ENCODE data around the gene ITM2C.

ITM2C gene

DNA sequence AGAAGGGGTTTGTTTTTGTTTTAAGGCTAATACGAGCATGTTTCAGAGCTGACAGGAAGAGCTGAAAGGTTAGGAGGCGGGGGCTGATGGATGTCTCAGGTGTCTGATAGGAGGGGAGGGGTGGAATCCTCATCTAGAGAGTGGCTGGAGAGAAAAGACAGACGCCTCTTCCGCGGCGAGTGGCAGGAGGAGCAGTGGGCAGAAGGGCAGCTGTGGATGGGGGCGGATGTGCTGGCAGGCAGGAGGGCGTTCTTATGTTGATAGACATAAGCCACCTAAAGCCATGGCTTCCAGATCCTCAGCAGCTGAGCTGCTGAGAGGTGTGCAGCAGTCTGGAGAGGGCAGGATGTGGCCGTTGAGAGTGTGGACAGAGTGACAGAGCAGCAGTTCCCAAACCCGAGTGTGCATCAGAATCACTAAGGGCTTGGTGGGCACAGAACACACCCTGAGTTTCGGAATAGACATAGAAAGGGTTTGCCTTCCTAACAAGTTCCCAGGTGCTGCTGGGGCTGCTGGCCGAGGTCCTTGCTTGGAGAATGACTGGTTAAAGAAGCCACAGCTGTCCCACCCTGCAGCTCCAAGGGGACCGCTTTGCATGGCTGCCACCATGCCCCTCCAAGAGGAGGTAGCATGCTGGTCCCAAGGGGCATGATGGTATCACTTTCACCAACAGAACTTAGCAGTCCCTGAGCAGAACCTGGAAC lies 3.0 kb upstream of the ITM2C start:
- DNase-seq, result no peak

DNA sequence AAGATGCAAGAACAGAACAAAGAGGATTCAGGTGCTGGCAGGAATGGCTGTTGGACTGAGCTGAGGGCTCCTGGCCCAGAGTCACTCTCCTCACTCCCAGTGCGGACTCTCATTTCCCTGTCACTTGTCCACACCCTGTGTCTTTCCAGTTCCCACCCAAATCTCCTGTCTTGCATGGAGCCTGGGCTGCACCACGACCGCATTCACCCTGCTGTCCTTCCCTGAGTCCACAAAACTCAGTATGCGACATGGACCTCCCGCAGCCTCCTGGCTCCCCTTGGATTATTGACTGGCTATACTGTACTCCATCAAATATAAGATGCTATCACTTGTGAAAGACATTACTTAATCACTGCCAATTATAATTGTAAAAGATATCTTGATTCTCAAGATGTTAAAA lies 2.5 kb upstream of the ITM2C start:
- DNase-seq, result no peak

DNA sequence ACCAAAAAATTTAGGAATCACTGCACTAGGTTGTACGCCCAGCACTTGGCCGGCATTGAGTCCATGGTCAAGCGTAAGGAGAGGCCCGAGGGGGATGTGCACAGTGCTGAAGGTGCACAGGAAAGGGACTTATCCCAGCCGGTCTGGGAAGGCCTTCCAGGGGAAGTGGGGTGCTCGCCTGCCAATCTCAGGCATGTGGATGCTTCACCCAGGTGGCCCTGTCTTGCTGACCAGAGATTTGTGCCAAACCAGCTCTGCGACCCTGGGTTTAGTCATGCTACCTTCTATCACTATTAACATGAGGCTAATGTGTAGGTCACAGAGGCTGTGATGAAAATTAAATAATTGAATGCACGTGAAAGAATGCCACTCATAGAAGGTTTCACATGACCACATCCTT lies 1.7 kb upstream of the ITM2C start:
- no peak for DNase-seq

DNA sequence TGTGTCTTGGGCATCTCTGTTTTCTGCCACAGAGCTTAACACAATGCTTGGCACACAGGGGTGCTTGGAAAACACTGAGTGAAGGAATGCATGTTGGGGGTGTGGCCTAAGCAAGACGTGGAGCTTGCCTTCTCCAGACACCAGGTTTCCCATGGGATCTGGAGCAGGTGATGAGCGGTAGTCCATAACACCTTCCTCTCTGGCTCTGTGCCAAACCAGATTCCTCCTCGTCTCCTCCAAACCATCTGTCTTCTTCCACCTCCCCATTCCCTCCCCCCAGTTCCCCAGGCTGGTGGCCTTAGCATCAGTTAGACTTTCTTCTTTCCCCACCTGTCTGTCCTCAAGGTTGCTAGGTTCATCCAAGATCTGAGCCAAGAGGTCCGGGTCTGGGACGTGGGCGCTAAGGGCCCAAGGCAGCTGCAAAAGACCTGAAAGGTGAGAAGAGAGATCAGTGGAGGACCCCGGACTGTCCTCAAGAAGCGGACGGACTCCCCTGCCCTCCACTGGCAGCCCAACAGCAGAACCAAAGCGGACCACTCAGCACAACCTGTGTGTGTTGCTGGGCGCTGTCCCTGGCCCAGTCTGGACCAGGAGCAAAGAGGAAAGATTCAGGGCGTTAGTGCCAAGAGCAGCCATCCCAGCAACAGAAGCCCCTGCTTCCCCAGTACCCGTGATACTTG lies 1.2 kb upstream of the ITM2C start:
- no peak for DNase-seq

DNA sequence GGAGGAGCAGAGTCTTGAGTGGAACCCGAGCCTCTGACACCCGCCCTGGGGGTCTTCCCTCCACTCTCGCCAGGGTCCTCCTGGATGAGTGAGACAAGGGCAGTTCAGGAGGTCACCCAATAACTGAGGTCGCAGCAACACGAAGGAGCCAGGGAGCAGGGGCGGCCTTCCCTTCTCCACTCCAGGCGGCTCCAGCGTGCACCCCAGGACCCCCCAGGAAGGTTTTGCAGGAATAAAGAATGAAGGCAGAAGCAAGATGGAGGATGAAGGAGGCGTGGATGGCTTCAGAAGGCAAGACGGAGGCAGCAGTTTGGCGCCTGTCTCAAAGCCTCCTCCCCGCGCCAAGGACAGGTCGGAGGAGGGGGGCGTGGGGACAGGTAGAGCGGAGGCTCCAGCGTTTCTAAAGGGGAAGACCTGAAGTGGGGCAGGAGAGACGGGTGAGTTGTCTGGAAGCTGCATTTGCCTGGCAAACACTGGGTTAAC lies 579 bp upstream of the ITM2C start:
- DNase-seq, result no peak

DNA sequence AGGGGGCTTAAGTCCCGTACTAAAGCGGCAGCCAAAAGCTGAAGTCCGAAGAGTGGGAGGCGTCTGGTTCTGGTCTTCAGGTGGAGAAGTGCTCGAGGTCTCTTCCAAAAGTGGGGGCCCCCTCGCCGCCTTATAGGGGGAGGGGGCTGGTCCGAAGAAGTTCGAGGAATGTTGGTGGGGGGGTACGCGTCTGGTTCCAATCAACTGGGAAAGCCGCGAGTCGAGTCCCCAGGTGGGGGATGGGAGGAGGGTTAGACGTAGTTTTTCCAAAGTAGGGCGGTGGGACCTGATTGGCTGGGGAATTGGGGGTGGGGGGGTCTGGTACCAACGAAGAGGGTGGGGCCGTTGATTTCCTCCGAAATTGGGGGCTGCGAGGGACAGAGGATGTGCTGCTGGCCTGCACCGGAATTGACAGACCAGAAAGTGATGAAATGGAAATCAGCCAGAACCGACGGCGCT lies 594 bp downstream of the ITM2C start:
- DNase-seq, result no peak

DNA sequence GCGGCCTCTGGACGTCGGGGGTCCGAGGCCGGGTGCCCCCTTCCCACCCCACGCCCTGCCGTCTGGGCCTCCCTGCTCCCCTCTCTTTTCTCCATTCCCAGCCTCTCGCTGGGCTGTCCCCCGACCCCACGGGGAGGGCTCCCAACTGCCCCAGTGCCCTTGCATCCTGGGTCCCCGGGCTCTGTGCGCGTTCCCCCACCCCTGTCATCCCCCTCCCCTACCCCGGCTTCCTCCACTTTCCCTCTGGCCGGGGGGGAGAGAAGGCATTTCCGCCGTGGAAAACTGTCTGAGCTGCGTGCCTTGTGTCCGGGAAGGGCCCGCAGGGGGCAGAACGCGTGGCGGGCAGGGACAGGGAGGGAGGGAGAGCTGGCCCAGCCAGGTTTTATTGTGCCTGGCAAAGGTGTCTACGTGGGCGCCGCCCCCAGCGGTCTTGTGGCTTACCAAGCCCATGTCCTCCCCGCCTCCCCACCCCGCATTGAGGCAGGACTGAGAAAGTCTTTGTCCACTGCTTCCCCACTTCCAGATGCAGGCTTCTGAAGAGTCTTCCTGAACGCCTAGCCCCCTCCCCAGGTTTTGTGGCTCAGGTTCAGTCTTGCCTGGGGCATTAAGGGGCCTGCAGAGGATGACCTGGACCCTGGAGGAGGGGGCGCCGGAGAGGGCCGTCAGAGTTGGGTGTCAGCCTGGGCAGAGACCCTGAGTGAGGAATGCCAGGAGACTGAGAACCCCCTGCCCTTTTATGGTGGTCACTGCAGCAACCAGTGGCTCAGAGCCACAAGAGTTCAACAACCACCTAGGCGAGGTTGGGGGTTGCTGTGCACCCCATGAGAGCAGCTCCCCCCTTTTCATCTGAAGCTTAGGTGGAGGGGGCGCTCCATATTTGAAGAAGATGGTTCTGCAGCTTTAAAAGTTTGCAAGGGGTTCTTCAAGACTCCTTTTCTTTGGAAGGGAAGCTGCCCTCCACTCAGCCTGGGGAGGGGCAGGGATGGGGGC lies 1.3 kb downstream of the ITM2C start:
- DNase-seq, result no peak

DNA sequence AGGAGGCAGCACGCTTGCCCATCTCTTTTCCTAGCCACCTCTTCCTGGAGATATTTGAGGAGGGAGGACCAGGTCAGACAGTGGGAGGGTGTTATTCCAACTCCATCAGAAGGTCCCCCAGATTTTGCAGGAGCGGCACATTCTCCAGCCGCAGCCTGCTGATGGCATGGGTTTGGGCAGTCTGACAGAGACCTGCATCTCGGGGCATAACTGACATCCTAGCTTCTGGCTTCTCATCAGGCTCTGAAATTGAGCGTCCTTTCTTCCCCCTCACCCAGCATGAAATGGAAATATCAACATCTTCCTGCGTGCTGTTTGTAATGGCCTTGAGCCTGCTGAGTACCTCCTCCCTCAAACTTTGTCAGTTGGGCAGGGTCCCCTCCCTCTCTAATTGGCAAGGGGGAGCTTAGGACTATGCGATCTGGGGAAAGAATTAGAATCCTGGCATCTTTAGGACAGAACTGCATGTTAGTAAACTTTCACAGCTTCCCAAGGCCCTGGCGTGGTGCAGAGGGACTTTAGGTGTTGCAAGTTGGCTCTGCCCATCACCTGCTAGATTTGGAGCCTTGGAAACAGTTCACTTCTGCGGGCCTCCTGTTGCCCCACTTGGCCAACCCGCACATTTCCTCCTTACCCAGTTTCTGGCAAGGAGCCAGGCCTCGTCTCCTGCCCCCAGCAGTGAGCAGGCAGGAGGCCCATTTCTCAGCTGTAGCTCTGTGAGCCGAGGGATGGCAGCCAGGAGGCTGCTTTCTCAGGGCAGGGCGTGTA lies 2.2 kb downstream of the ITM2C start:
- peak; percentile 44 to 49 for DNase-seq

DNA sequence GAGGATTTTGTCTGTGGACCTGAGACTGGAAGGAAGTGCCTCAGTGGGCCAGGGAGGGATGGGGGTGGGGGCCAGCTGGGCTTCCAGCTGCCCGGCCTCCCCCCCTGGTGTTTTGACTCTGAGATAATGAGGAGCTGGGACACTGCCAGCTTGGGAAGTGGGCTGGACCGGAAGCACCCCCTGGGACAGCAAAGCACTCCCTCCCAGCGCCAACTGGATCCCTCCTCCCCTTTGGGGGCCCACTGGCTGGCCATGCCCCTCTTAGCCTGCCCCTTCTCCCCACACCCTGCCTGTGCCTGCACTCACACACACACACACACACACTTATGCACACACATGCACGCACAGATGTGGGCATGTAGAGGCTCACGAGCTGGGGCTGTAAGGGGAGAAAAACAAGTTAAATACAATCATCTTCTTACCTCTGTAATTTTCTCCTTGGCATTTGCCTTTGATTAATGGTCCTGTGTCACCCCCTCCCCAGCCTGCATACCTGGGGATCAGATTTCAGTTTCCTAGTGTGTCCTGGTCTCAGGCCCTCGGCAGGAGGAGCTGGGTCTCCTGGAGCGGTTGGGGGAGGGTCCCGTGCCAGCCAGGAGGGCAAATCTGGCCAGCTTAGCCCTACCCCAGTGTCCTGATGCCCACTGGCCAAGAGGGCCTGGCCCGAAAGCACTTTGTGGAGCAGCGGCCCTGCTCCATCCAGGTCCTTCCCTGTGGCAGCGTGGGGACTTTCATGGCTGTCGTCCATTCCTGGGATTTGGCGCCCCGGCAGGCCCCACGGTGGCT lies 3.6 kb downstream of the ITM2C start:
- DNase-seq, result no peak

DNA sequence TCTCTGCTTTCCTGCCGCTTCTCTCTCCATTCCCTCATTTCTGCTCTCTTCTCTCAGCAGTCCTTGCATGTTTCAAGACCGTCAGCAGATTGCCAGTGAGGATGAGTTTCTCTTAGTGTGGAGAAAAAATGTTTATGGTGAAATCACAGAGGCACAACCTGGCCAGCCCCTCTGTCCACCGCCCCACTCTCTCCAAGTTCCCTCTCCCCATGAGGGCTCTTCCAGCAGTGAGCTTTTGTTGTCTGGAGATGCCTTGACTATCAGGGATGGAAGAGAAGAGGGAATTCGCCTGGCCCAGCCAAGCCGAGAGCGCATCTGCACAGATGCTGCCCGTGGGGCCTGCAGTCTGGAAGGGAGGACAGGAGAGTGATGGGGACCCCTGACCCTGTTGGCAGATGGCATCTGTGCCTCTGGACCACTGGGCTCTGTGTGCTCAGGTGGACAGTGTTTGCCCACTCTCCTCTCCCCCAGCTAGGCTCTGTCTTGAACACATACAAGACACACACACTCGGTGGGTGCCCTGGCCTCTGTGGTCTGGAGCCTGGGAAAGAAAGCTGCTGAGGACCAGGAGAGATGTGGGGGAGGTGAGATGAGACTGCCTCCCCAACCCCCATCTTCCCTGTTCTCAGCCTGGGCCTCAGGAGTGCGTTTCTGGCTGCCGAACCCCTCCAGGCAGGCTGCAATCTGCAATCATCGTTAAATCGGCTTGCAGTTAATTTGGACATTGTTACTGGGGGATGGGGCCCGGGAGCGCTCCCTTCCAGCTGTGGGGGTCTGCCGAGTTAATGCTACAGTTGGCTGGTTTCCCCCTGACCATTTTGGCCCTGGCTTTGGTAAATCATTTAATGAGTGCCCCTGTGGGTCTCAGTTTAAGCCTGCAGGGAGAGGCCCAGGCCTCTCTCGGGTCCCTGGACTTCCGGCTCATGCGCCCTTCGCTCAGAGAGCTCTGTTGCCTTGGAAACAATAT lies 4.5 kb downstream of the ITM2C start:
- DNase-seq, result no peak

DNA sequence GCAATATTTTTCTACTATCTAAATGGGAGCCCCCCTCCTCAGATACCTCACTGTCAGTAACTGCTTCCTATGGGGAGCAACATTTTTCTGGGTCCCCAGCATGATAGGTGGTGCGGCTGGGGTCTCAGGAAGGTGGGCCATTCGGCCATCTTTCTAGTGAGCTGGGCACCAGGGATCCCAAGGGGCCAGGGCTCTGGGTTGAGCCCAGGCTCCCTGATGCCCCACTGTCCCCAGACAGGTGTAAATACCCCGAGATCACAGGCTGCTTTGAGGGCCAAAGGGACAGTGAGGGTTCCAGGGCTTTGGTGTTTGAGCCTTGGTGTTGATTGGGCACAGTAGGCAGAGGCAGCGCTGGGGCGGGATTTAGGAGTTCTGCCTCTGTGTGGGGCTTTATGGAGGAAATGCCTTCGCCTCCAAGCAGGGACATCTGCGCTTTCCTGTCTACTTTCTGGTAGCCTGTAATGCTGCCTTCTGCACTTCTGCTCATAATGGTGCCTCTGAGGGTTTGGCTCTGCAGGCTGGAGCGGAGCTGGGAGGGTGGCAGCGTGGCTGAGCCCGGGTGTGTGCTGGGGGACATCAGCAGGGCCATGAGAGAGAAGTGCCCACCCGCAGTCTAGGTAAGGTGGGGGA lies 5.3 kb downstream of the ITM2C start:
- no peak for DNase-seq

DNA sequence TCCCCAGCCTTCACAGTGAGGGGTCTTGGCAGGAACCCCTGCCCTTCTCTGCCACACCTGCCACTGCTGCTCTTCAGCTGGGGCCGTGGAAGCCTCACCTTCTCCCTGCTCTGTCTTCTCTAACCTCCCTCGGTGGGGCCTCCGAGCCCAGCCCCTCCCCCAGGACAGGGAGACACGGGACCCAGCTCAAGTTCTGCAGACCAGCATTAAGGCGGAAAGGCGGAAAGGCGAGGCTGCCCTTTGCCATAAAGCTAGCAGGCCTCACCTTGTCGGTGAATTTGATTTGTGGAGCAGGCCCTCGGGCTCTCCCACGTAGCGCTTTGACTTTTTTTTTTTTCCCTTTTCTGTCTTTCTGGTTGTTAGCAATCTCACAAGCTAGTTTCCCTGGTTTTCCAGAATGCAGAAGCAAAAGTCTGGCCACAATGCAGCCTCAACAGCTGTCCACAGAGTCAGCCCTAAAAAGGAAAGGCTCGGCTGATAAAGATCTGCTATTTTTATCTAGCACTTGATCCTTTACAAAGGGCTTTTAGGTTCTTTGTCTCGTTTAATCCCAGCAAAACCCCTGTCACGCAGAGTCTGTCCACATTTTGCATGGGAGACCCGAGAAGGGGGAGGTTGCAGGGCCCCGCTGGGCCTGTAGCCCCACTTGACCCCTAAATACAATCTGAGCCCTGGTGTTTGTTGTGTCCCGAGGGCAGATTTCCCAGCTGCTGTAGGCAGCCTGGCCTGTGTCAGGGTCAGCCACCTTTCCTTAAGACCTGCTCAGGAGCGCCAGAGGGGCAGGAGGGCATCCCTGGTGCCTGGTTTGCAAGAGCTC lies 6.0 kb downstream of the ITM2C start:
- no peak for DNase-seq

DNA sequence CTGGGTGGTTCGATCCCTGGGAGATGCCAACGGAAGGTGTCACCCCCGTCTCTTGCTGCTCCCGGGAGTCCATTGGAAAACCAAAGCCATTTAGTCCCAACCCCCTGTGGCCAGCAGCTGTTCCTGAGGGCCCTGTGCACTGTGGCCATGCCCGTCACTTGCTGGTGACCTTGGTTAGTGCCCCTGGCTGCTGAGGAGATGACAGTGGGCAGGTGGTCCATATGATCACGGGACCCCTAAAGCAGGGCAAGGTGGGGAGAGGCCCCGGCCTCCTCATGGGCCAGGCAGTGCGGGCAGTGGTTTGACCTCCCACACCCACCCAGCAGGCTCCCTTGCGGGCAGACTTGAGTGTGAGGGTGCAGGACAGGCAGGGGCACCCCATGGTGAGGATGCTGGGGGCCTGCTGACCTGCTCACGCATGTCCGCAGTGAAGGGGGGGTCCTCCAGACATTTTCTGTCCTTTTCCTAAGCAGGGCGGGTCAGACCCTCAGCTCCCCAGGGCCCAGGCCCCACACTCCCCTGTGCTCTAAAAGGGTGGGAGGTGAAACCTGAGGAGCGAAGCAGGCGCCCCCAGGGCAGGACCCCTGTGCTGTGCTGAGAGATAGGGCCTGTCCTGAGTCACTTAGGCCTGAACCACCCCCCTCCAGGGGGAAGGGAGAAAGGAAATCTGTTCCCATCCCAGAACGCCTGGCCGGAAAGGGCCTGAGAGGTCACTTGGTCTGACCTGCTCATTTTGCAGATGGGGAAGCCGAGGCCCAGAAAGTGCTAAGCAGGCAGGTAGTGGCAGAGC lies 6.8 kb downstream of the ITM2C start:
- DNase-seq, result no peak

DNA sequence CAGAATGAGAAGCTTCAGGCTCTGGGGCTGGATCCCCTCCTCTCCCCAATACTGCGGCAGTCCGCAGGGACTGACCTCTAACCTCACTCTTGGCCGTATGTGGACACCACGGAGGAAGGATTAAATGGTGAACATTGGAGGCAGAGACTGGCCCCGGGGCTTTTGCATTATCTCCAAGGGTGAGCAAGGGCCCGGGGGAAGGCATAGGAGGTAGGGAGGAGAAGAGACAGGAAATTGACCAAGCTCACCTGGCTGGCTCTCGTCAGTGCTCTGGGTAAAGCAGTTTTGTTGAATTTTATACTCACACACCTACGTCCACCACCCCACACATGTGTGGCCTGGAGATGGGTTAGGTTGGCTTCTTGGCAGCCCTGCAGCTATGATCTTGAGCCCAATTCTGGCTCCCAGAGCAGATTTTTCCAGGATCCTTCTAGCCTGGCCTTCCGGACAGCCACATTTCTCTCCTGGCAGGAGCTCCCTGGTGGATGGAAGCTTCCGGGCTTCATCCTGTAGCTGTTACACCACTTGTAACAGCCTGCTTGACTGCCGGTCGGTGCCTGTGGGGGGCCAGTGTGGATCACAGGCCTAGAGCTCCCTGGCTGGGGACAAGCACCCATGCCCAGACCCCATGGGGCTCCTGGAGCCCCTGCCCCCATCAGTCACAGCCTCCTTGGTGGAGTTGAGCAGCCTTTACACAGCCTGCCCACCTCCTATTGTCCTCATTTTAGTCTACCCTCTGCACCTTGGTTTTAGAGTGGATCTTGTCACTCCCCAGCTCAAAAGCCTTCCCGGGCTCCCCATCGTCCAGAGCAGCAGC lies 7.6 kb downstream of the ITM2C start:
- DNase-seq, result no peak

DNA sequence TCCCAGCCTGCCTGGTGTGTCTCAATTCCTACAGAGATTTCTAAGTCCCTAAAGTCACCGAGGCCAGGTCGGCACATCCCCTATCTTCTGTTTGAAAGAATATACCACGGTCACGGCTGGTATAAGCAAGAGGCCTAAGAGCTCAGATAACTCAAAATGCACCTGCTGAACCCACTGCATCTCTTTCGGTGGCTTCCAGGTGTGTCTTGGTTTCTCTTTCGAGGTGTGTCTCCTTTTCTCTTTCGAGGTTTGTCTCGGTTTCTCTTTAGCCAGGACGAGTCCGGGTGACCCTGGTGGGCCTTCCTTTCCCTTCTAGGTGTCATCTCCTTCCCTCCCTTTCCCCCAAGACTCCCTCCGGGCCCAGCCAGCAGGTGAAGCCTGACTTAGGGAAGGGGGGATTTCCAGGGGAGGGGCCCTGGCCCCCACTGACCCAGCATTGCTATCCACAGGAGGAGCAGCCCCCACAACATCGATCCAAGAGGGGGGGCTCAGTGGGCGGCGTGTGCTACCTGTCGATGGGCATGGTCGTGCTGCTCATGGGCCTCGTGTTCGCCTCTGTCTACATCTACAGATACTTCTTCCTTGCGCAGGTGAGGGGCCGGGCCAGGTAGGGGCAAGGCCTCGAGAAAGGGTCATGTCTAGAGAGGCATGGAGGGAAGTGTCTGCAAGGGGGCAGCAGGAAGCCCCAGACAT lies 8.4 kb downstream of the ITM2C start:
- DNase-seq, result no peak

DNA sequence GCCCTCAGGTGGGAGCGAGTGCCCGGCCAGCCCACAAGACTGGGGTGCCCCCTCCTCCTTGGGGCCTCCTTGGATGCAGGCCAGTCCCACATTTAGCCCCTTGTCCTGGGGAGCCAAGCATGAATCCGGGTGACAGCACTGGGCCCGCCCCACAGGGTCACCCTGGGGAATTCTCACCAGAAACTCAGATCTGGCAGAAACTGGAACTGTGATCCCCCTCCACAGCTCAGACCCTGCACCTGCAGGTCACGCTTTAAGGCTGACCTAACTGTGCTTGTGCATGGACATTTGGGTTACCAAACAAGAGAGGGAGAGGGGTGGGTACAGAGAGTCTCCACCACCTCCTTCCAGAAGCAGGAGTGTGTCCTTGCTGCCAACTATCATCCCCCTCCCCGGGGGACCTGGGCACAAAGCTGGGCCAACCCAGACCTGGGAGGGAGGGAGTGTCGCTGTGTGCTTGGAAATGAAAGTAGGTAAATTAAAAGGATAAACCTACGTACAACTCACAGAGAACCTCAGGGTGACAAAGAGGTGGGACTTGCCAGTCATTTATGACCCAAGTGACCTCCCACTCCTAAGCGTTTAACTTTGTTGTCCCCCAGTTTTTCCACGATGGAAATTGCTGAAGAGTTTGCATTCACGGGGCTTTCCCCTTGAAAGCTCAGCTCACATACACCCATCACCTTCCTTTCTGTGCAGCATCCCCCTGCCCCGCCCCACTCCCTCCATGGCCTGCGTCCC lies 9.1 kb downstream of the ITM2C start:
- no peak for DNase-seq
